Astrocyte of the cerebellum (primary cell): ENCODE results near the gene MED26.

Source experiments
- DNase-seq: peaks from one replicate; pipeline ENCODE4 v3.0.0-alpha.2; 2011; ENCODE audit warnings: low read depth
- H3K4me3 ChIP-seq: 2 replicates; pipeline ENCODE4 v1.5.1; 2011; ENCODE audit warnings: mild to moderate bottlenecking, low read depth, low read length, moderate library complexity
- CTCF ChIP-seq: IDR thresholded peaks from 2 replicates; pipeline ENCODE4 v1.5.1; 2012; ENCODE audit warnings: low read length, low read depth, moderate library complexity, mild to moderate bottlenecking; ENCODE audit errors: missing control alignments
- in situ Hi-C: cut with HindIII; loops from 2 replicates; pipeline ENCODE4 v1.10.0; 2017; ENCODE audit warnings: low sequenced_read_pairs

The MED26 gene

GRCh38 chr19:16588824-16589577 is 39.0 kb downstream of the MED26 start:
- no peak for TF ChIP-seq CTCF
- in situ Hi-C loops: no loop called here
- DNase-seq: no peak
- no peak overlapping the region for H3K4me3 ChIP-seq

GRCh38 chr19:16587833-16588823 is 39.9 kb downstream of the MED26 start:
- in situ Hi-C loops: no loop called here
- DNase-seq: no peak
- no peak for TF ChIP-seq CTCF
- no peak overlapping the region for H3K4me3 ChIP-seq

DNA sequence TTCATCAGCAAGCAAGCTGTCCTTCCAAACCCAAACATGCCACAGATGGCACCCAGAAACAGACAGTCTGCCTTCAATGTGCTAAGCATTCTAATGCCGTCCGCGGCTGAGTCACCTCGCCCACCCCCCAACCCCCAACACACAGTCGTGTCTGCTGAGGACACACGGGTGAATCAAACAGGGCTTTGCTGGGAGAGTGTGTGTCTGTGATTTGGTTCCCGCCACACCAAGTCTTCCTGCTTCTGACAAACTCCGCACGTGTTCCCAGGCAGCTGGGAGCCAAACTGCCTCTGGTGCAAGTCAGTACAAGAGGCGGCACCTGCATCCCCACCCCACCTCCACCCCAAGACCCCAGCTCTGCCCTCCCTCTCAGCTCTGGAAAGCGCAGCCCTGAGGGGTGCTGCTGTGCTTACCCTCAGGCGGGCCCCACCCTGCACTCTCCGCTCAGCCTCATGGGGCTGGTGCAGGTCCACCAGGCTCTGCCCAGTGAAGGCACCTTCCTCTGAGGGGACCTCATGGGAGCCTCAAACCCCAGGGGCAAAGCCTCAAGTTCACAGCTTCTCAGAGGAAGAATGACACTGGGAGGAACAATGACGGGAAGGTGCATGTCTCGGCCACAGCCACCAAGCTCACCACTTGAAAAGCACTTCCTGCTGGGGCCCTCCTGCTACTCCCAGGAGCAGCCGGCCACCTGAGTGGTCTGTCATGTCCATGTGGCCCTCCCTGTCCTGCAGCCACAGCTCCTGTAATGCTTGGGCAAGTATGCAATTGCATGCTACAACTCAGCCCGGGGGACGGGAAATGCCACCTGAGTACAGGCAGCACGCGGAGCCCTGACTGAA is 40.8 kb downstream of the MED26 start:
- no peak for DNase-seq
- H3K4me3 ChIP-seq: no peak overlapping the region
- TF ChIP-seq CTCF: no peak
- in situ Hi-C loops: no loop called here

GRCh38 chr19:16586477-16586871 is 41.5 kb downstream of the MED26 start:
- in situ Hi-C loops: no loop called here
- DNase-seq: no peak
- no peak overlapping the region for H3K4me3 ChIP-seq
- TF ChIP-seq CTCF: no peak

GRCh38 chr19:16585808-16586476 is 42.1 kb downstream of the MED26 start:
- no peak overlapping the region for H3K4me3 ChIP-seq
- DNase-seq: no peak
- in situ Hi-C loops: no loop called here
- no peak for TF ChIP-seq CTCF
